Inflammatory macrophage (primary cell): ENCODE measurements around the gene TSSK2.
A peak's percentile ranks its signal among the peaks of the same experiment; 100 is the strongest.
"Not testable (repeated sequence)": the region's sequence is repeated elsewhere in the genome, so short reads cannot be mapped to it uniquely, and the experiment has no call there.

Experiments
- DNase-seq, 2 donors: peaks; one replicate each; pipeline ENCODE4 v3.0.0-alpha.2; 2020 to 2022
- total RNA-seq, 18 experiments: gene quantifications; one replicate each; lab custom pipeline; 2026; ENCODE audit warnings: mixed read lengths in 6 of 18, inconsistent platforms in 2 of 18; lab: John Stamatoyannopoulos, UW

The TSSK2 gene
- total RNA-seq = 0 to 0.06 (median 0) reads per million in 18 experiments

- no peak for DNase-seq
Measured at GRCh38 chr22:19130959-19131684, at the start of gene TSSK2. Gene TSSK2 (plus strand): TSS chr22:19131308. CDS start chr22:19131400, 92 bp downstream.

- DNase-seq = no peak
Measured at GRCh38 chr22:19081351-19081750, 49.8 kb upstream of the TSSK2 start.

GRCh38 chr22:19082101-19082500 lies 49.0 kb upstream of the TSSK2 start:
- DNase-seq = no peak

GRCh38 chr22:19082793-19083192 lies 48.3 kb upstream of the TSSK2 start:
- DNase-seq = no peak

- not testable (repeated sequence) for DNase-seq
Measured at GRCh38 chr22:19084126-19084525, 47.0 kb upstream of the TSSK2 start.

- DNase-seq = not testable (repeated sequence)
Measured at GRCh38 chr22:19084586-19084985, 46.5 kb upstream of the TSSK2 start.

- DNase-seq = peak; percentile 74 to 89
Measured at GRCh38 chr22:19085233-19085718, 45.8 kb upstream of the TSSK2 start.

- DNase-seq = peak; percentile 51 to 65
Measured at GRCh38 chr22:19086417-19086816, 44.7 kb upstream of the TSSK2 start.

- DNase-seq = peak; percentile 39 to 63
Measured at GRCh38 chr22:19086896-19087295, 44.2 kb upstream of the TSSK2 start.

GRCh38 chr22:19088866-19089595 lies 42.1 kb upstream of the TSSK2 start:
- DNase-seq = no peak

- DNase-seq = no peak
Measured at GRCh38 chr22:19090183-19090582, 40.9 kb upstream of the TSSK2 start.

GRCh38 chr22:19090586-19091127 lies 40.5 kb upstream of the TSSK2 start:
- DNase-seq = no peak

- no peak for DNase-seq
Measured at GRCh38 chr22:19092725-19093124, 38.4 kb upstream of the TSSK2 start.

GRCh38 chr22:19094393-19094997 lies 36.6 kb upstream of the TSSK2 start:
- DNase-seq = no peak

GRCh38 chr22:19096555-19096954 lies 34.6 kb upstream of the TSSK2 start:
- no peak for DNase-seq

GRCh38 chr22:19097518-19097917 lies 33.6 kb upstream of the TSSK2 start:
- DNase-seq = no peak

- DNase-seq = no peak
Measured at GRCh38 chr22:19098157-19098556, 33.0 kb upstream of the TSSK2 start.

GRCh38 chr22:19103880-19104821 lies 27.0 kb upstream of the TSSK2 start:
- no peak for DNase-seq

- no peak for DNase-seq
Measured at GRCh38 chr22:19105456-19105855, 25.7 kb upstream of the TSSK2 start.

- no peak for DNase-seq
Measured at GRCh38 chr22:19105867-19106802, 25.0 kb upstream of the TSSK2 start.
